HL-60 (cell line): ENCODE data around the gene TSHZ2.

Experiments
- GABPA ChIP-seq: IDR thresholded peaks from 2 replicates; pipeline ENCODE4 v1.6.1; 2012; ENCODE audit warnings: low read depth
- POLR2AphosphoS5 ChIP-seq: IDR thresholded peaks from 2 replicates; pipeline ENCODE4 v1.6.1; 2012; ENCODE audit warnings: low read depth
- TF ChIP-seq, protein P1 (sequence below): IDR thresholded peaks from one replicate; pipeline ENCODE4 v1.5.1; 2011; ENCODE audit warnings: low read length, control low read depth, inconsistent platforms; ENCODE audit not compliant: insufficient read depth

DNA sequence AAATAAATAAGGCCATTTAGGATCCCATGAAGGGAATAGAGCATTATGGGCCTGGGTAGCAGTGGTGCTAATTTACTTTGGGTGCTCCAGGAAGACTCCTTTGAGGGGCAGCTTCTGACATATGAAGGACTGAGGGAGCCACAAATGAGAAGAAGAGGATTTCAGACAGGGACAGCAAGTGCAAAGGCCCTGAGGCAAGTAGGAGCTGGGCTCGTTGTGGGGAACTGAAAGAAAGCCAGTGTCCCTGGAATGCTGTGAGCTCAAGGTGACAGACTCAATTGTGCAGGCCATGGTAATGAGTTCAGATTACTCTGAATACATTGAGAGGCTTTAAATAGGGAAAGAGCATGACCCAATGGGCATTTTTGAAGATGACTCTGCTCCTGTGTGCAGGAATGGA, 307.6 kb downstream of the TSHZ2 start:
- TF ChIP-seq GABPA = no peak
- TF ChIP-seq, protein P1, sequence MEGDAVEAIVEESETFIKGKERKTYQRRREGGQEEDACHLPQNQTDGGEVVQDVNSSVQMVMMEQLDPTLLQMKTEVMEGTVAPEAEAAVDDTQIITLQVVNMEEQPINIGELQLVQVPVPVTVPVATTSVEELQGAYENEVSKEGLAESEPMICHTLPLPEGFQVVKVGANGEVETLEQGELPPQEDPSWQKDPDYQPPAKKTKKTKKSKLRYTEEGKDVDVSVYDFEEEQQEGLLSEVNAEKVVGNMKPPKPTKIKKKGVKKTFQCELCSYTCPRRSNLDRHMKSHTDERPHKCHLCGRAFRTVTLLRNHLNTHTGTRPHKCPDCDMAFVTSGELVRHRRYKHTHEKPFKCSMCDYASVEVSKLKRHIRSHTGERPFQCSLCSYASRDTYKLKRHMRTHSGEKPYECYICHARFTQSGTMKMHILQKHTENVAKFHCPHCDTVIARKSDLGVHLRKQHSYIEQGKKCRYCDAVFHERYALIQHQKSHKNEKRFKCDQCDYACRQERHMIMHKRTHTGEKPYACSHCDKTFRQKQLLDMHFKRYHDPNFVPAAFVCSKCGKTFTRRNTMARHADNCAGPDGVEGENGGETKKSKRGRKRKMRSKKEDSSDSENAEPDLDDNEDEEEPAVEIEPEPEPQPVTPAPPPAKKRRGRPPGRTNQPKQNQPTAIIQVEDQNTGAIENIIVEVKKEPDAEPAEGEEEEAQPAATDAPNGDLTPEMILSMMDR = no peak
- TF ChIP-seq POLR2AphosphoS5 = no peak
